ENCODE data around the gene ITGB1. TPM values are rescaled to one million over a fixed set of nuclear protein-coding genes. Genes with fewer than 3 reads are reported as not detected.

Gene ITGB1
- total and polyA plus RNA-seq, 2 of the 8 experiments (the other 6 are each of a cell fraction or from before 2014, with no cell fraction given) = 82.7 to 321 TPM

DNA sequence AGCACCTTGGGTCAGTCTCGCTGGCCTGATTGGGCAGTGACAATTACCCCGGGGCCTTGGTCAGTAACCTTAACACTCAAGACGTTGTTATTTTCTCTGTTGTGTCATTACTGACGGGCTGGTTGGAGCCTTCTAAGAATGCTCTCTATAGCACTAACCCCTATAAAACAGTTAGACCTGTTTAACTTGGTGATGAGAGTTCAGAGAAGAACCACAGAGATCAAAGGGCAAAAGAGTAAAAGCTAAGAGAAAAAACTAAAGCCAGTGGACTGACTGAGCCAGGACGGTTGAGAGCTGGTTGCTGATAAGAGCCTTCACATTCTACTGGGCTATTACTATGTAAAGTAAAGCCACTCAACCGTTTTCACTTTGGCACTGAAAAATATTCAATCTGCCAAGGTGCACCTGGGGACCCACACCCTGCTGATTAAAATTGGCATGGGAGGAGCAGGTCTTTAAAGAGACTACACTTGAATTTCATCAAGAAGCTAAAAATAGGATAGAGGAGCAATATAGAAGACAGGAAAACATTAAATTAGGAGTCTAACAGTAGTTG lies 13.6 kb upstream of the ITGB1 start (continued):
- TF ChIP-seq PHF8 (conservative IDR thresholded peaks at IDR 0.05; ENCODE audit: low read depth, low read length) (no peak), SIN3A (conservative IDR thresholded peaks at IDR 0.05 in 1 of 2, IDR thresholded peaks at IDR 0.05 in 1 of 2; ENCODE audit: low read depth in 1 of 2, low read length in 2 of 2) (no peak), RXRA (IDR thresholded peaks at IDR 0.05; ENCODE audit: insufficient read depth, low read depth, low read length) (no peak), HDAC6 (IDR thresholded peaks at IDR 0.05; ENCODE audit: low read depth, low read length) (no peak), EGR1 (IDR thresholded peaks at IDR 0.05; ENCODE audit: borderline replicate concordance, low read depth, low read length) (no peak), RFX5 (IDR thresholded peaks at IDR 0.05; ENCODE audit: borderline replicate concordance, low read depth, low read length) (no peak), HDAC2 (IDR thresholded peaks at IDR 0.05; ENCODE audit: borderline replicate concordance in 1 of 2, low read depth in 2 of 2, low read length in 2 of 2) (no peak)
- TF ChIP-seq, protein P1, sequence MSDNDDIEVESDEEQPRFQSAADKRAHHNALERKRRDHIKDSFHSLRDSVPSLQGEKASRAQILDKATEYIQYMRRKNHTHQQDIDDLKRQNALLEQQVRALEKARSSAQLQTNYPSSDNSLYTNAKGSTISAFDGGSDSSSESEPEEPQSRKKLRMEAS (IDR thresholded peaks at IDR 0.05) = no peak

Measured in H1 (cell line).